ENCODE measurements around the gene OR2T8.

- no peak for TF ChIP-seq CTCF (IDR thresholded peaks at IDR 0.05; ENCODE audit: insufficient read depth, low read depth, low read length)
- no peak for TF ChIP-seq EZH2 (IDR thresholded peaks at IDR 0.05; ENCODE audit: insufficient read depth, low read length)
Measured at GRCh38 chr1:247933989-247934388, 13.9 kb downstream of the OR2T8 start.
